ENCODE data around the gene KCNG2.

Gene KCNG2

DNA sequence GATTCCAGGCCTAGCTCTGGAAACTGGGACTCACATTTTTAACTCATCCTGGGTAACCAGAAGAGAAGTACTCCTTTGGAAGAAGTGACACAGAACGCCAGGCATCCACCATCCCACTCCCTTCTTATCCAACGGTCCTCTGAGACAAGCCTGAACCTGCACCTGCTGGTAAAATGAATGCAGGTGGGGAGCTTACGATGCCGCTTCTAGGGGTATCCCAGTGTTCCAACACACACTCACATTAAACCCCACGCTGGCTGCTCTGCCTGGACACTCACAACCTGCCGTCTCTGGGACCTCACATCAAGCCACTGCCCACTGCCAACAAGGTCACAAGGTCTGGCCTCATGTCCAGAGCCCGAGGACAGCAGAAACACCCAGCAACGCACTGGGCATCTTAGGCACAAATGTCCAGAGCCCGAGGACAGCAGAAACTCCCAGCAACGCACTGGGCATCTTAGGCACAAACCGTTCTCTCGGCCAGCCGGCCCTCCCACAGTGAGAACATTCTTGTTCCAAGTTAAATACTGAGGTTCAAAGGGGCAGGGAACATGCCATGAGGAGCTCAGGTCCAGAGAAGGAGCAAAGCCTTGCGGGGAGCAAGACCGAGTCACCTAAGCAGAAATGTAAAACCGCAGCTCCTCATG lies 143.9 kb downstream of the KCNG2 start:
- Histone ChIP-seq H3K79me2 (ENCODE audit: low read length) (peaks cover 92% of the 10 kb centered on the region), H3K9ac (ENCODE audit: low read length) (no peak overlapping the region), H4K20me1 (ENCODE audit: insufficient read depth, low read length) (peaks cover 88% of the 10 kb centered on the region), H3K4me3 (ENCODE audit: low read length) (no peak overlapping the region), H3K27ac (ENCODE audit: low read length) (no peak overlapping the region), H3K4me1 (ENCODE audit: low read length) (no peaks in the 10 kb centered on the region), H3K27me3 (ENCODE audit: low read depth, low read length) (no peaks in the 10 kb centered on the region), H3K36me3 (replicated peaks; ENCODE audit: low read depth, low read length) (peaks cover 52% of the 10 kb centered on the region), H2AFZ (ENCODE audit: low read depth, low read length) (no peak overlapping the region), H3K4me2 (ENCODE audit: low read length) (no peak overlapping the region), H3K9me3 (ENCODE audit: insufficient read depth, low read length) (no peaks in the 10 kb centered on the region)
- TF ChIP-seq, protein P1, sequence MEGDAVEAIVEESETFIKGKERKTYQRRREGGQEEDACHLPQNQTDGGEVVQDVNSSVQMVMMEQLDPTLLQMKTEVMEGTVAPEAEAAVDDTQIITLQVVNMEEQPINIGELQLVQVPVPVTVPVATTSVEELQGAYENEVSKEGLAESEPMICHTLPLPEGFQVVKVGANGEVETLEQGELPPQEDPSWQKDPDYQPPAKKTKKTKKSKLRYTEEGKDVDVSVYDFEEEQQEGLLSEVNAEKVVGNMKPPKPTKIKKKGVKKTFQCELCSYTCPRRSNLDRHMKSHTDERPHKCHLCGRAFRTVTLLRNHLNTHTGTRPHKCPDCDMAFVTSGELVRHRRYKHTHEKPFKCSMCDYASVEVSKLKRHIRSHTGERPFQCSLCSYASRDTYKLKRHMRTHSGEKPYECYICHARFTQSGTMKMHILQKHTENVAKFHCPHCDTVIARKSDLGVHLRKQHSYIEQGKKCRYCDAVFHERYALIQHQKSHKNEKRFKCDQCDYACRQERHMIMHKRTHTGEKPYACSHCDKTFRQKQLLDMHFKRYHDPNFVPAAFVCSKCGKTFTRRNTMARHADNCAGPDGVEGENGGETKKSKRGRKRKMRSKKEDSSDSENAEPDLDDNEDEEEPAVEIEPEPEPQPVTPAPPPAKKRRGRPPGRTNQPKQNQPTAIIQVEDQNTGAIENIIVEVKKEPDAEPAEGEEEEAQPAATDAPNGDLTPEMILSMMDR (IDR thresholded peaks at IDR 0.05; ENCODE audit: low read depth, low read length): no peak
- TF ChIP-seq EZH2phosphoT487 (IDR thresholded peaks at IDR 0.05; ENCODE audit: low read depth): no peak

DNA sequence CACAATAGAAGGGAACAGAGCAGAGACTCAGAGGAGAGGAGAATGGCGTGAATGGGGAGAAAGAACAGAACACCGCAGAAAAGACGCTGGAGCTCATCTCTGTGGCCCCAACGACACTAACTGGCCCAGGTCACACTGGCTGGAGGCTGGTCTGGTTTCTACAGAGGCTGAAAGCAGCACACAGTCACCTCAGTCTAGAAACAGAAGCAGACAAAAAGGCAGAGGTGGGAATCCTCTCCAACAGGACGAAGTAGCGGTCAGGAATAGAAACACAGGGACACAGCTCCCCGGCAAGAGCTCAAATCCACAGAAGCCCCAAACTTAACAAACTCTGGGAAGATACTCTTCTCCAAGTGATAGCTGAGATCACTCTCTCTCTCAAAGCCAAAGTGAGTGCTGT lies 144.5 kb downstream of the KCNG2 start:
- peaks cover 86% of the 10 kb centered on the region for H4K20me1 ChIP-seq (ENCODE audit: insufficient read depth, low read length)
- H3K4me2 ChIP-seq (ENCODE audit: low read length): no peak overlapping the region
- no peak overlapping the region for H3K9ac ChIP-seq (ENCODE audit: low read length)
- no peak overlapping the region for H3K4me3 ChIP-seq (ENCODE audit: low read length)
- H3K27me3 ChIP-seq (ENCODE audit: low read depth, low read length): no peaks in the 10 kb centered on the region
- no peak overlapping the region for H3K27ac ChIP-seq (ENCODE audit: low read length)
- H3K4me1 ChIP-seq (ENCODE audit: low read length): no peaks in the 10 kb centered on the region
- peaks cover 92% of the 10 kb centered on the region for H3K79me2 ChIP-seq (ENCODE audit: low read length)
- no peak overlapping the region for H2AFZ ChIP-seq (ENCODE audit: low read depth, low read length)
- no peak for TF ChIP-seq EZH2phosphoT487 (IDR thresholded peaks at IDR 0.05; ENCODE audit: low read depth)
- TF ChIP-seq, protein P1 (IDR thresholded peaks at IDR 0.05; ENCODE audit: low read depth, low read length): no peak
- no peaks in the 10 kb centered on the region for H3K9me3 ChIP-seq (ENCODE audit: insufficient read depth, low read length)
- peaks cover 50% of the 10 kb centered on the region for H3K36me3 ChIP-seq (replicated peaks; ENCODE audit: low read depth, low read length)

GRCh38 chr18:79942786-79943607 lies 145.3 kb downstream of the KCNG2 start:
- Histone ChIP-seq H3K4me1 (ENCODE audit: low read length) (no peaks in the 10 kb centered on the region), H3K9ac (ENCODE audit: low read length) (no peak overlapping the region), H3K4me2 (ENCODE audit: low read length) (no peak overlapping the region), H3K27me3 (ENCODE audit: low read depth, low read length) (no peaks in the 10 kb centered on the region), H3K4me3 (ENCODE audit: low read length) (no peak overlapping the region), H3K9me3 (ENCODE audit: insufficient read depth, low read length) (no peaks in the 10 kb centered on the region), H3K36me3 (replicated peaks; ENCODE audit: low read depth, low read length) (peaks cover 45% of the 10 kb centered on the region), H3K79me2 (ENCODE audit: low read length) (peaks cover 90% of the 10 kb centered on the region), H2AFZ (ENCODE audit: low read depth, low read length) (no peak overlapping the region), H4K20me1 (ENCODE audit: insufficient read depth, low read length) (peaks cover 86% of the 10 kb centered on the region), H3K27ac (ENCODE audit: low read length) (no peak overlapping the region)
- TF ChIP-seq EZH2phosphoT487 (IDR thresholded peaks at IDR 0.05; ENCODE audit: low read depth): no peak
- TF ChIP-seq, protein P1 (IDR thresholded peaks at IDR 0.05; ENCODE audit: low read depth, low read length): no peak

DNA sequence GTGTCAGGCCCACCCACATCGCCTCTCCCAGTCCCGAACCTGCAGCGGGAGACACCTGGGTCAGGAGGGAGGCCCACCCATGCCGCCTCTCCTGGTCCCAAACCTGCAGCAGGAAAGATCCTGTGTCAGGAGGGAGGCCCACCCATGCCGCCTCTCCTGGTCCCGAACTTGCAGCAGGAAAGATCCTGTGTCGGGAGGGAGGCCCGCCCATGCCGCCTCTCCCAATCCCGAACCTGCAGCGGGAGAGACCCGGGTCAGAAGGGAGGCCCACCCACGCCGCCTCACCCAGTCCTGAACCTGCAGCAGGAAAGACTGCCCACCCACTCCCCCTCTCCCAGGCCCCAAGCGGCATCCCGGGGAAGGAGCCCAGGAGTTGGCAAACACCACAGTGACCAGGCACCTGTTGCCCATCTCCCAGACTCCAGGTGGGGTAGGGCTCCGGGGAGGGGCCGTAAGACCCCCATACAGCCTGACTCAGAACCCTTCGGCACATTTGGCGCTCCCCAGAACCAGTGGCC lies 145.9 kb downstream of the KCNG2 start:
- no peak overlapping the region for H3K27ac ChIP-seq (ENCODE audit: low read length)
- H3K4me1 ChIP-seq (ENCODE audit: low read length): no peaks in the 10 kb centered on the region
- peaks cover 45% of the 10 kb centered on the region for H3K36me3 ChIP-seq (replicated peaks; ENCODE audit: low read depth, low read length)
- no peak overlapping the region for H3K4me2 ChIP-seq (ENCODE audit: low read length)
- TF ChIP-seq EZH2phosphoT487 (IDR thresholded peaks at IDR 0.05; ENCODE audit: low read depth): no peak
- TF ChIP-seq, protein P1 (IDR thresholded peaks at IDR 0.05; ENCODE audit: low read depth, low read length): no peak
- H2AFZ ChIP-seq (ENCODE audit: low read depth, low read length): no peak overlapping the region
- peaks cover 87% of the 10 kb centered on the region for H4K20me1 ChIP-seq (ENCODE audit: insufficient read depth, low read length)
- H3K79me2 ChIP-seq (ENCODE audit: low read length): peaks cover 90% of the 10 kb centered on the region
- no peaks in the 10 kb centered on the region for H3K9me3 ChIP-seq (ENCODE audit: insufficient read depth, low read length)
- no peaks in the 10 kb centered on the region for H3K27me3 ChIP-seq (ENCODE audit: low read depth, low read length)
- no peak overlapping the region for H3K4me3 ChIP-seq (ENCODE audit: low read length)
- H3K9ac ChIP-seq (ENCODE audit: low read length): no peak overlapping the region
